GM10248 (cell line): Measurements from ENCODE around the gene PTPRQ.

Experiments
- CTCF ChIA-PET: fragments of 300-600 bp; sonication (Branson Sonifier 250); formaldehyde crosslinking; extraction: SDS; loops from one replicate; lab custom pipeline; 2021; ENCODE audit warnings: antibody characterized with exemption; lab: Yijun Ruan, JAX
- POLR2A ChIA-PET: fragments of 350-650 bp; sonication (Branson Sonifier 250); formaldehyde crosslinking; extraction: SDS; loops from one replicate; lab custom pipeline; 2020; ENCODE audit warnings: antibody characterized with exemption; lab: Yijun Ruan, JAX
- DNase-seq: peaks from one replicate; pipeline ENCODE4 v3.0.0; 2012; ENCODE audit errors: extremely low spot score
- TF ChIP-seq, protein P1 (sequence below): IDR thresholded peaks from 2 replicates; pipeline ENCODE4 v1.5.1; 2012; ENCODE audit warnings: mild to moderate bottlenecking, low read depth; ENCODE audit errors: extremely low read depth, missing control alignments, control extremely low read depth

PTPRQ gene

GRCh38 chr12:80702889-80703805, 259.1 kb downstream of the PTPRQ start:
- CTCF ChIA-PET = interaction anchor here (1.1 to 2.0 kb wide), 2 partner anchors 9 kb away, joined by 3 to 6 read pairs; no protein-coding TSS in a partner anchor
- POLR2A ChIA-PET = no interaction called here
- no peak for DNase-seq
- TF ChIP-seq, protein P1, sequence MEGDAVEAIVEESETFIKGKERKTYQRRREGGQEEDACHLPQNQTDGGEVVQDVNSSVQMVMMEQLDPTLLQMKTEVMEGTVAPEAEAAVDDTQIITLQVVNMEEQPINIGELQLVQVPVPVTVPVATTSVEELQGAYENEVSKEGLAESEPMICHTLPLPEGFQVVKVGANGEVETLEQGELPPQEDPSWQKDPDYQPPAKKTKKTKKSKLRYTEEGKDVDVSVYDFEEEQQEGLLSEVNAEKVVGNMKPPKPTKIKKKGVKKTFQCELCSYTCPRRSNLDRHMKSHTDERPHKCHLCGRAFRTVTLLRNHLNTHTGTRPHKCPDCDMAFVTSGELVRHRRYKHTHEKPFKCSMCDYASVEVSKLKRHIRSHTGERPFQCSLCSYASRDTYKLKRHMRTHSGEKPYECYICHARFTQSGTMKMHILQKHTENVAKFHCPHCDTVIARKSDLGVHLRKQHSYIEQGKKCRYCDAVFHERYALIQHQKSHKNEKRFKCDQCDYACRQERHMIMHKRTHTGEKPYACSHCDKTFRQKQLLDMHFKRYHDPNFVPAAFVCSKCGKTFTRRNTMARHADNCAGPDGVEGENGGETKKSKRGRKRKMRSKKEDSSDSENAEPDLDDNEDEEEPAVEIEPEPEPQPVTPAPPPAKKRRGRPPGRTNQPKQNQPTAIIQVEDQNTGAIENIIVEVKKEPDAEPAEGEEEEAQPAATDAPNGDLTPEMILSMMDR = no peak

GRCh38 chr12:80704420-80704819, 260.4 kb downstream of the PTPRQ start:
- DNase-seq = no peak
- TF ChIP-seq, protein P1 = no peak
- ChIA-PET POLR2A (no interaction called here), CTCF (interaction anchor here (1.1 kb wide), 1 partner anchor 8 kb away, joined by 3 read pairs; no protein-coding TSS in a partner anchor)

- POLR2A ChIA-PET = no interaction called here
- CTCF ChIA-PET = no interaction called here
- TF ChIP-seq, protein P1 = no peak
- DNase-seq = no peak
These were observed 263.2 kb downstream of the PTPRQ start, which contains the start of gene MYF6 for GRCh38 chr12:80707126-80707829. MYF6 (plus strand) TSS chr12:80707634; CDS start chr12:80707720, 86 bp downstream.

GRCh38 chr12:80707830-80708258, 263.8 kb downstream of the PTPRQ start:
- POLR2A ChIA-PET = no interaction called here
- CTCF ChIA-PET = no interaction called here
- no peak for DNase-seq
- TF ChIP-seq, protein P1 = no peak

DNA sequence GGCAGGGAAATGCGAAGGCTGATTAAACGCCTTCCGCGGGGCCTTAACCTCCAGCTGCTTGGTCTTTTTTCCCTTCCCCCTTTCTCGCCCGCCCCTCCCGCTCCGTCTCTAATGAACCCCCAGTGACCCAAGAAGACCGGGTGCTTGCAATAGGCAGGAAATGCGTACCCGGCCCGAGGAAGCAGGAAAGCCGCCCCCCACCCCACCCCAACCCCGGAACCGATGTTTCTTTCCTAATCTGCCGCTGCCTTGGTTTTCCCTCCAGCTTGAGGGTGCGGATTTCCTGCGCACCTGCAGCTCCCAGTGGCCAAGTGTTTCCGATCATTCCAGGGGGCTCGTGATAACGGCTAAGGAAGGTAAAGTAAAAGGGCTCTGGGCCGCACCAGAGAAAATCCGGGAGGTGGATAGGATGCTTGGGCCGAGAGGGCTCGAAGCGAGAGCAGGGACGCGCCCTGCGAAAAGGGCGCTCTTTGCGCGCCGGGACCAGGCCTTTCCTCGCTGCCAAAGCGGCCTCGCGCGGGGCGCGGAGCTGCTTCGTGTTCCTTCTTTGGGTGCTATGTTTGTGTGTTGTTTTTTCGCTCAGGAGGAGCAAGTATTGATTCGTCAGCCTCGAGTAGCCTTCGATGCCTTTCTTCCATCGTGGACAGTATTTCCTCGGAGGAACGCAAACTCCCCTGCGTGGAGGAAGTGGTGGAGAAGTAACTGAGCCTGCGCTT, 264.4 kb downstream of the PTPRQ start:
- ChIA-PET POLR2A (no interaction called here), CTCF (no interaction called here)
- no peak for DNase-seq
- TF ChIP-seq, protein P1 = no peak

GRCh38 chr12:80708975-80709328, 264.9 kb downstream of the PTPRQ start:
- CTCF ChIA-PET = no interaction called here
- DNase-seq = no peak
- TF ChIP-seq, protein P1 = no peak
- POLR2A ChIA-PET = no interaction called here
